Measurements from ENCODE around the gene NRG3.

NRG3 gene

GRCh38 chr10:82544377-82544776 is 669.4 kb downstream of the NRG3 start:
- ChIA-PET CTCF (no interaction called here), POLR2A (no interaction called here)
- TF ChIP-seq HOXA7 (CRISPR knock-in tag; IDR thresholded peaks at IDR 0.05; ENCODE audit: borderline replicate concordance) (no peak), ZNF248 (tag by site-specific recombination; IDR thresholded peaks at IDR 0.05) (no peak), ZNF658 (tag by site-specific recombination; IDR thresholded peaks at IDR 0.05) (no peak), ZNF510 (tag by site-specific recombination; IDR thresholded peaks at IDR 0.05; ENCODE audit: insufficient replicate concordance) (no peak), ZBTB6 (tag by site-specific recombination; IDR thresholded peaks at IDR 0.05) (no peak)
- Histone ChIP-seq H3K9me3 (ENCODE audit: control insufficient read depth, insufficient read depth, low read depth, low read length) (no peaks in the 10 kb centered on the region), H3K36me3 (ENCODE audit: control insufficient read depth in 2 of 2, insufficient read depth in 1 of 2, low read length in 2 of 2) (no peaks in the 10 kb centered on the region), H3K4me3 (ENCODE audit: low read depth, low read length) (no peak overlapping the region), H3K4me1 (ENCODE audit: control insufficient read depth, insufficient read depth, low read length) (no peaks in the 10 kb centered on the region), H3K27ac (ENCODE audit: extremely low read depth, low read depth, low read length) (no peak overlapping the region)

GRCh38 chr10:82551506-82551905 is 676.5 kb downstream of the NRG3 start:
- Histone ChIP-seq H3K4me3 (ENCODE audit: low read depth, low read length) (no peak overlapping the region), H3K4me1 (ENCODE audit: control insufficient read depth, insufficient read depth, low read length) (no peaks in the 10 kb centered on the region), H3K36me3 (ENCODE audit: control insufficient read depth in 2 of 2, insufficient read depth in 1 of 2, low read length in 2 of 2) (no peaks in the 10 kb centered on the region), H3K27ac (ENCODE audit: extremely low read depth, low read depth, low read length) (no peak overlapping the region), H3K9me3 (ENCODE audit: control insufficient read depth, insufficient read depth, low read depth, low read length) (no peaks in the 10 kb centered on the region)
- TF ChIP-seq ZEB2 (tag by site-specific recombination; IDR thresholded peaks at IDR 0.05) (no peak), ZNF350 (tag by site-specific recombination; IDR thresholded peaks at IDR 0.05) (no peak), ATF2 (tag by site-specific recombination; IDR thresholded peaks at IDR 0.05; ENCODE audit: low read depth) (no peak), ZNF211 (tag by site-specific recombination; IDR thresholded peaks at IDR 0.05; ENCODE audit: low read depth) (no peak), ZNF600 (tag by site-specific recombination; IDR thresholded peaks at IDR 0.05) (no peak)
- POLR2A ChIA-PET = no interaction called here
- CTCF ChIA-PET = no interaction called here

GRCh38 chr10:82552267-82552666 is 677.3 kb downstream of the NRG3 start:
- TF ChIP-seq ZNF529 (tag by site-specific recombination; IDR thresholded peaks at IDR 0.05; ENCODE audit: insufficient replicate concordance) (no peak), KLF8 (tag by site-specific recombination; IDR thresholded peaks at IDR 0.05) (no peak), ZNF426 (tag by site-specific recombination; IDR thresholded peaks at IDR 0.05) (no peak), SP2 (tag by site-specific recombination; IDR thresholded peaks at IDR 0.05) (no peak), ZNF521 (tag by site-specific recombination; IDR thresholded peaks at IDR 0.05) (no peak), ZNF354C (tag by site-specific recombination; IDR thresholded peaks at IDR 0.05; ENCODE audit: borderline replicate concordance, low read depth) (no peak), ZNF701 (tag by site-specific recombination; IDR thresholded peaks at IDR 0.05) (no peak), PRDM6 (tag by site-specific recombination; IDR thresholded peaks at IDR 0.05) (no peak), ZNF433 (tag by site-specific recombination; IDR thresholded peaks at IDR 0.05; ENCODE audit: low read depth) (no peak), AEBP2 (tag by site-specific recombination; IDR thresholded peaks at IDR 0.05; ENCODE audit: borderline replicate concordance) (no peak), TRIM28 (IDR thresholded peaks at IDR 0.05; ENCODE audit: borderline replicate concordance, low read length) (no peak), ZNF561 (tag by site-specific recombination; IDR thresholded peaks at IDR 0.05; ENCODE audit: borderline replicate concordance) (no peak), HOXA7 (CRISPR knock-in tag; IDR thresholded peaks at IDR 0.05; ENCODE audit: borderline replicate concordance) (no peak)
- ChIA-PET POLR2A (no interaction called here), CTCF (no interaction called here)
- Histone ChIP-seq H3K27ac (ENCODE audit: extremely low read depth, low read depth, low read length) (no peak overlapping the region), H3K4me1 (ENCODE audit: control insufficient read depth, insufficient read depth, low read length) (no peaks in the 10 kb centered on the region), H3K36me3 (ENCODE audit: control insufficient read depth in 2 of 2, insufficient read depth in 1 of 2, low read length in 2 of 2) (no peaks in the 10 kb centered on the region), H3K9me3 (ENCODE audit: control insufficient read depth, insufficient read depth, low read depth, low read length) (no peaks in the 10 kb centered on the region), H3K4me3 (ENCODE audit: low read depth, low read length) (no peak overlapping the region)

Data from HEK293 (cell line).